Astrocyte of the cerebellum (primary cell): ENCODE results near the gene SLC5A6.
A peak's percentile ranks its signal among the peaks of the same experiment; 100 is the strongest.

ENCODE experiments used
- DNase-seq: peaks from one replicate; pipeline ENCODE4 v3.0.0-alpha.2; 2011; ENCODE audit warnings: low read depth
- H3K4me3 ChIP-seq: 2 replicates; pipeline ENCODE4 v1.5.1; 2011; ENCODE audit warnings: mild to moderate bottlenecking, low read depth, low read length, moderate library complexity
- CTCF ChIP-seq: IDR thresholded peaks from 2 replicates; pipeline ENCODE4 v1.5.1; 2012; ENCODE audit warnings: low read length, low read depth, moderate library complexity, mild to moderate bottlenecking; ENCODE audit errors: missing control alignments
- in situ Hi-C: cut with HindIII; loops from 2 replicates; pipeline ENCODE4 v1.10.0; 2017; ENCODE audit warnings: low sequenced_read_pairs

The SLC5A6 gene

GRCh38 chr2:27217173-27218121, 5.4 kb upstream of the SLC5A6 start, which contains the start of gene CAD:
Gene CAD (plus strand): TSS chr2:27217369. CDS start chr2:27217552, 183 bp downstream.
- peak; percentile 42 for DNase-seq
- TF ChIP-seq CTCF, result no peak
- in situ Hi-C loops, result no loop called here
- H3K4me3 ChIP-seq, result peak within 1 kb of the TSS; percentile 63

DNA sequence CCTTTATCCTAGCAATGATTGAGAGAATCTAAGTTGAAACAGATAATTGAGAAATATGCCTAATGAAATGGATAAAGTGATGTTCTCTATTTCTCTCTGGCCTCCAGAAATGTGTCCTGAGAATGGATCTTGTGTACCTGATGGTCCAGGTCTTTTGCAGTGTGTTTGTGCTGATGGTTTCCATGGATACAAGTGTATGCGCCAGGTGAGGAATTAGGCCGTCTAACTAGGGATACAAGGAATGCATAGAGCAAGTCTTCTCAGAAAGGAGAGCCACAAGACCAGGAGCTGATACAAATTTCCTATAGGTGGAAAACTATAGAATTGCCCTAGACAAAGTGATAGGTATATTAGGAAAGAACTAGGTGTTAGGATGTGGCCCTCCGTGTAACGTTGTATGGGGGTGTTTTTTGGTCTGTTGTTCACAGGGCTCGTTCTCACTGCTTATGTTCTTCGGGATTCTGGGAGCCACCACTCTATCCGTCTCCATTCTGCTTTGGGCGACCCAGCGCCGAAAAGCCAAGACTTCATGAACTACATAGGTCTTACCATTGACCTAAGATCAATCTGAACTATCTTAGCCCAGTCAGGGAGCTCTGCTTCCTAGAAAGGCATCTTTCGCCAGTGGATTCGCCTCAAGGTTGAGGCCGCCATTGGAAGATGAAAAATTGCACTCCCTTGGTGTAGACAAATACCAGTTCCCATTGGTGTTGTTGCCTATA, 4.5 kb upstream of the SLC5A6 start:
- no peak for DNase-seq
- peak overlapping the region; percentile 63 for H3K4me3 ChIP-seq
- no peak for TF ChIP-seq CTCF
- in situ Hi-C loops, result no loop called here

DNA sequence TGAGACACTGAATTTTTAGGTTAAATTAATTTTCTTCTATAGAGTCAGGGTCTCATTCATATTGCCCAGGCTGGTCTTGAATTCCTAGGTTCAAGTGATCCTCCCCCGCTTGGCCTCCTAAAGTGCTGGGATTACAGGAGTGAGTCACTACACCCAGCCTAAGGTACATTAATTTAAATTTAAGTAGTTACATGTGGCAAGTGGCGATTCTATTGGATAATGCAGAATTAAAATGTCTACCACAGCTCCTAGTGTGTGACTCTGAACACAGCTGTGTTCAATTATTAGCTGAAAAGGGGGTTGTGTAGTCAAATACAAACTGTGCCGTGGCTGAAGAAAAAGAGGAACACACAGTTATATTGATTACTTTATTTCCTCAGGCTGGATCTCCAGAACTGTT, 2.9 kb upstream of the SLC5A6 start:
- TF ChIP-seq CTCF, result no peak
- no peak overlapping the region for H3K4me3 ChIP-seq
- no peak for DNase-seq
- in situ Hi-C loops, result no loop called here

- in situ Hi-C loops, result no loop called here
- no peak for TF ChIP-seq CTCF
- H3K4me3 ChIP-seq, result peak overlapping the region; percentile 76
- peak; percentile 39 for DNase-seq
Measured at GRCh38 chr2:27212626-27213471, 781 bp upstream of the SLC5A6 start.

DNA sequence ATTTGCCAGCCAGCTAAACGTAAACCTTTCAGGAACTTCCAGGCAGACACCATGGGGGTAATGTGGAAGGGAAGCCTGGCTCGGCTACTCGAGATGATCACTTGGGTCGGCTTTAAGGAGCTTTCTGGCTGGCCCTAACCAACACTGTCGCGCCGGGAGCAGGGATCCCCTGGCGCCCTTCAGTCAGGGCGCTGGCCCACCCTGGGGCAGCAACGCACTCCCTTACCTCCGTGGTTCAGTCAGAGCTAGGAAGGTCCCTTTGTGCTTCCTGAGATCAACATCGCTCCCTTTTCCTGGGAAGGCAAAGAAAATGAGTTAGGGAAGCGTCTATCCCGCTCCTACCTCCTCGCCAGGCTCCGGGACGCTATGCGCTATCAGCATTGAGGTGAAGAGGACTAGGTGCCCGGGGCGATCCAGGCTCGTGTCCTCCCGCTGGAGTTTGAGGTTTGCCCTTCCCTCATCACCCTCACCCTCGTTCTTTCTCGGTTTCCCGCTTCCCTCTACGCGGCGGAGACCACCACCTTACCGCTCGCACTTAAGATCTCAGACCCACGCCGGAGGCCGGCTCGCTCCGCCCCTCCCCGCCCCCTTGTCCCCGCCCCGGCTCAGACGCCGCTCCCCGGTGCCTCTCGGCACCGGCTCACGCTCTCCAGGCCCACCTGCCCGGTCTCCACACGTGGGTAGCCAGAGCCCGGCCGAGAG, 676 bp downstream of the SLC5A6 start:
- no peak for TF ChIP-seq CTCF
- in situ Hi-C loops, result no loop called here
- DNase-seq, result no peak
- H3K4me3 ChIP-seq, result peak overlapping the region; percentile 76
